Stomach (tissue), 4 donors: ENCODE data around the gene SAMD14.

Experiments used
- POLR2A ChIP-seq, 4 donors: fragments of 450-650 bp; IDR thresholded peaks; one replicate each; pipeline ENCODE4 v1.6.1; 2016; ENCODE audit warnings: antibody characterized with exemption in 4 of 4, control low read depth in 2 of 4, mild to moderate bottlenecking in 1 of 4, moderate library complexity in 1 of 4
- POLR2AphosphoS5 ChIP-seq, 3 donors: sonication (generic); formaldehyde crosslinking; IDR thresholded peaks; one replicate each; pipeline ENCODE4 v1.6.1; 2016; ENCODE audit warnings: antibody characterized with exemption in 3 of 3
- TF ChIP-seq, protein P1 (sequence below), 7 experiments: fragments of 450-650 bp in 4 of 7; fragments of 200-600 bp in 3 of 7; sonication (generic) in 3 of 7; IDR thresholded peaks; one replicate each; pipeline ENCODE4 v1.5.1; 2016 to 2019; ENCODE audit warnings: antibody characterized with exemption in 7 of 7, control low read depth in 2 of 7, mild to moderate bottlenecking in 1 of 7

DNA sequence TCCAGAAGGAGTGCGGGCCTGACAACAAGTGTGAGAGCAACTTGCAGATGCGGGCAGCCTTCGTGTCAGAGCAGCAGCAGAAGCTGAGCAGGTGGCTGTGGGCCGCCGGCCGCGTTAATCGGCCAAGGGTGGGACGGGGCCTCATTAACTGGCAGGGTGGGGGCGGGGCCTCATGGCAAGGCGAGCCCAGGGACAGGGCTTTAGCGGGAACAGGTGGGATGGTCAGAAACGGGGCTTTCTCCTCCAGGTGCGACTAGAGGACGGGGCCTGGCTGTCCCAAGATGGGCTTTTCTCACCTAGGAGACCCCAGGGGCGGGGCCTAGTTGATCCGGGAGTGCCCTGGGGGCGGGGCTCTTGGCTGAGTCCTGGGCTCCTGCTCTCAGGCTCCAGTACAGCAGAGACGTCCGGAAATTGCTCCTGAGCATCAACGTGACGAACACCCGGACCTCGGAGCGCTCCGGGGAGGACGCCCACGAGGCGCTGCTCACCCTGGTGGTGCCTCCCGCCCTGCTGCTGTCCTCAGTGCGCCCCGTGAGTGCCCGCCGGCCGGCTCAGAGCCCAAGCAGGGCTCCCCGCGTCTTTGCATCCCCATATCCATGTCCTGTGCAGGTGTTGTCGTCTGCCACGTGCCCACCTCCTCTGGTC, 53.2 kb downstream of the SAMD14 start:
- TF ChIP-seq, protein P1, sequence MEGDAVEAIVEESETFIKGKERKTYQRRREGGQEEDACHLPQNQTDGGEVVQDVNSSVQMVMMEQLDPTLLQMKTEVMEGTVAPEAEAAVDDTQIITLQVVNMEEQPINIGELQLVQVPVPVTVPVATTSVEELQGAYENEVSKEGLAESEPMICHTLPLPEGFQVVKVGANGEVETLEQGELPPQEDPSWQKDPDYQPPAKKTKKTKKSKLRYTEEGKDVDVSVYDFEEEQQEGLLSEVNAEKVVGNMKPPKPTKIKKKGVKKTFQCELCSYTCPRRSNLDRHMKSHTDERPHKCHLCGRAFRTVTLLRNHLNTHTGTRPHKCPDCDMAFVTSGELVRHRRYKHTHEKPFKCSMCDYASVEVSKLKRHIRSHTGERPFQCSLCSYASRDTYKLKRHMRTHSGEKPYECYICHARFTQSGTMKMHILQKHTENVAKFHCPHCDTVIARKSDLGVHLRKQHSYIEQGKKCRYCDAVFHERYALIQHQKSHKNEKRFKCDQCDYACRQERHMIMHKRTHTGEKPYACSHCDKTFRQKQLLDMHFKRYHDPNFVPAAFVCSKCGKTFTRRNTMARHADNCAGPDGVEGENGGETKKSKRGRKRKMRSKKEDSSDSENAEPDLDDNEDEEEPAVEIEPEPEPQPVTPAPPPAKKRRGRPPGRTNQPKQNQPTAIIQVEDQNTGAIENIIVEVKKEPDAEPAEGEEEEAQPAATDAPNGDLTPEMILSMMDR (IDR thresholded peaks at IDR 0.05): no peak
- no peak for TF ChIP-seq POLR2AphosphoS5 (IDR thresholded peaks at IDR 0.05)
- no peak for TF ChIP-seq POLR2A (IDR thresholded peaks at IDR 0.05)
